IMR-90 (cell line): ENCODE data around the gene TOR3A. TPM values are rescaled to one million over a fixed set of nuclear protein-coding genes. Genes with fewer than 3 reads are reported as not detected.
"Not testable (repeated sequence)": the region's sequence is repeated elsewhere in the genome, so short reads cannot be mapped to it uniquely, and the experiment has no call there.

Source experiments
- ATAC-seq: fragments of 200-7000 bp; cut with Tn5 transposase; 2 replicates; pipeline ENCODE4 v1.9.1; 2020; ENCODE audit warnings: low read depth, mild to moderate bottlenecking, moderate library complexity
- BruUV-seq: library from RNA; stranded (reverse); fragments of 400-500 nt; replicated peaks from 2 replicates; lab custom pipeline; 2021; lab: Mats Ljungman, UMichigan
- CTCF ChIA-PET: fragments of 300-600 bp; formaldehyde crosslinking; extraction: SDS; loops from one replicate; lab custom pipeline; 2021; ENCODE audit warnings: antibody characterized with exemption; lab: Yijun Ruan, JAX
- POLR2A ChIA-PET: fragments of 300-600 bp; sonication (Branson Sonifier 250); formaldehyde crosslinking; loops from one replicate; lab custom pipeline; 2022; ENCODE audit warnings: antibody characterized with exemption; ENCODE audit not compliant: unreplicated experiment; lab: Charles Lee
- DNase-seq: peaks from one replicate; pipeline ENCODE4 v3.0.0; 2013
- H2AFZ ChIP-seq: replicated peaks from 2 replicates; pipeline ENCODE3; 2013; ENCODE audit warnings: low read length, mild to moderate bottlenecking; ENCODE audit not compliant: poor library complexity
- H2AK5ac ChIP-seq: 2 replicates; pipeline ENCODE4 v1.6.1; 2013; ENCODE audit warnings: low read depth, low read length, inconsistent platforms
- H2AK9ac ChIP-seq: replicated peaks from 2 replicates; pipeline ENCODE3; 2013; ENCODE audit warnings: mild to moderate bottlenecking, low read depth, low read length, moderate library complexity; ENCODE audit not compliant: poor library complexity
- H2BK120ac ChIP-seq: 2 replicates; pipeline ENCODE4 v1.6.1; 2013; ENCODE audit warnings: low read depth, low read length, inconsistent platforms
- H2BK15ac ChIP-seq: 3 replicates; pipeline ENCODE4 v1.6.1; 2013; ENCODE audit warnings: low read depth, low read length, inconsistent platforms
- H2BK20ac ChIP-seq: 2 replicates; pipeline ENCODE4 v1.6.1; 2013; ENCODE audit warnings: low read depth, mild to moderate bottlenecking, inconsistent platforms, low read length, moderate library complexity
- H2BK5ac ChIP-seq: 2 replicates; pipeline ENCODE4 v1.6.1; 2013; ENCODE audit warnings: mild to moderate bottlenecking, low read depth, low read length, inconsistent platforms; ENCODE audit not compliant: poor library complexity, severe bottlenecking
- H3K14ac ChIP-seq: replicated peaks from 2 replicates; pipeline ENCODE4 v1.6.1; 2013; ENCODE audit warnings: low read depth, low read length, inconsistent platforms
- H3K18ac ChIP-seq: 2 replicates; pipeline ENCODE4 v1.6.1; 2013; ENCODE audit warnings: low read depth, low read length, control low read depth
- H3K23ac ChIP-seq: 2 replicates; pipeline ENCODE4 v1.6.1; 2013; ENCODE audit warnings: low read depth, low read length, inconsistent platforms
- H3K27ac ChIP-seq: 2 replicates; pipeline ENCODE4 v1.5.1; 2013; ENCODE audit warnings: mild to moderate bottlenecking, control low read depth, low read length; ENCODE audit not compliant: insufficient read depth
- H3K27me3 ChIP-seq: 2 replicates; pipeline ENCODE4 v1.6.1; 2013; ENCODE audit warnings: low read length; ENCODE audit not compliant: control insufficient read depth, insufficient read depth
- H3K36me3 ChIP-seq: 2 replicates; pipeline ENCODE4 v1.6.1; 2013; ENCODE audit warnings: low read length, mixed read lengths; ENCODE audit not compliant: control insufficient read depth, insufficient read depth
- H3K4ac ChIP-seq: 2 replicates; pipeline ENCODE4 v1.6.1; 2013; ENCODE audit warnings: low read depth, low read length, inconsistent platforms
- H3K4me1 ChIP-seq: 2 replicates; pipeline ENCODE4 v1.6.1; 2013; ENCODE audit warnings: low read length, mixed read lengths; ENCODE audit not compliant: control insufficient read depth, insufficient read depth
- H3K4me2 ChIP-seq: 2 replicates; pipeline ENCODE4 v1.6.1; 2013; ENCODE audit warnings: low read depth, mild to moderate bottlenecking, control low read depth, low read length, moderate library complexity
- H3K4me3 ChIP-seq: 2 replicates; pipeline ENCODE4 v1.5.1; 2013; ENCODE audit warnings: low read depth, mild to moderate bottlenecking, control low read depth, low read length, moderate library complexity; ENCODE audit not compliant: insufficient read depth
- H3K56ac ChIP-seq: 2 replicates; pipeline ENCODE4 v1.6.1; 2013; ENCODE audit warnings: low read length, inconsistent platforms; ENCODE audit not compliant: insufficient read depth; ENCODE audit errors: extremely low read depth
- H3K79me1 ChIP-seq, 2 experiments: 2 replicates each; pipeline ENCODE4 v1.6.1; 2013; ENCODE audit warnings: low read length in 2 of 2, inconsistent platforms in 1 of 2, low read depth in 1 of 2
- H3K9ac ChIP-seq: 2 replicates; pipeline ENCODE4 v1.6.1; 2013; ENCODE audit warnings: low read depth, low read length, control low read depth
- H3K9me1 ChIP-seq: 2 replicates; pipeline ENCODE4 v1.6.1; 2013; ENCODE audit warnings: low read length, inconsistent platforms; ENCODE audit not compliant: insufficient read depth
- H3K9me3 ChIP-seq: 2 replicates; pipeline ENCODE4 v1.6.1; 2013; ENCODE audit warnings: low read length; ENCODE audit not compliant: control insufficient read depth, insufficient read depth
- H4K20me1 ChIP-seq: 2 replicates; pipeline ENCODE4 v1.6.1; 2013; ENCODE audit warnings: low read length, inconsistent platforms; ENCODE audit not compliant: insufficient read depth
- H4K5ac ChIP-seq: 2 replicates; pipeline ENCODE4 v1.6.1; 2013; ENCODE audit warnings: mild to moderate bottlenecking, low read depth, low read length, control low read depth
- H4K8ac ChIP-seq, 2 experiments: 2 replicates each; pipeline ENCODE4 v1.6.1; 2013; ENCODE audit warnings: low read depth in 2 of 2, low read length in 2 of 2, control low read depth in 1 of 2, inconsistent platforms in 1 of 2
- H4K91ac ChIP-seq: 2 replicates; pipeline ENCODE4 v1.6.1; 2013; ENCODE audit warnings: low read depth, low read length, inconsistent platforms; ENCODE audit not compliant: insufficient read depth
- WGBS, 2 experiments: methylation state at CpG; one replicate each; pipeline versions ENCODE4 v1.1.5 to v1.1.7; 2013; ENCODE audit warnings: missing lambda C conversion rate in 2 of 2; ENCODE audit not compliant: insufficient read length in 1 of 2; ENCODE audit errors: extremely low coverage in 2 of 2; 5-methylcytosine and 5-hydroxymethylcytosine counted together
- dilution Hi-C: fragments of 300-500 bp; cut with HindIII; formaldehyde crosslinking; loops from one replicate; pipeline ENCODE4 v1.14.3; 2018; ENCODE audit warnings: low sequenced_read_pairs; ENCODE audit not compliant: unreplicated experiment
- in situ Hi-C: fragments of 300-500 bp; cut with MboI; formaldehyde crosslinking; loops from 3 replicates; pipeline ENCODE4 v1.14.3; 2019; ENCODE audit warnings: low sequenced_read_pairs, inconsistent platforms, mixed read lengths
- intact Hi-C: fragments of 100-400 bp; cut with micrococcal nuclease; formaldehyde crosslinking; loops from 2 replicates; pipeline ENCODE4 v1.10.0; 2022
- polyA plus RNA-seq, 3 experiments: library from polyadenylated mRNA; depleted of rRNA; stranded (reverse); fragments of >200 nt; gene quantifications; 2 replicates each; pipeline ENCODE4 v1.2.3, GENCODE V29; 2012; ENCODE audit warnings: low replicate concordance in 1 of 3
- total RNA-seq: library from RNA; depleted of rRNA; stranded (reverse); fragments of >200 nt; gene quantifications from 2 replicates; pipeline ENCODE4 v1.2.3, GENCODE V29; 2012

The TOR3A gene
- total and polyA plus RNA-seq, 2 of the 4 experiments (the other 2 are of a cell fraction) = 16.8 to 22.2 TPM

GRCh38 chr1:179039502-179040174 is 42.2 kb upstream of the TOR3A start:
- H2BK20ac ChIP-seq = not testable (repeated sequence)

GRCh38 chr1:179040175-179040551 is 41.7 kb upstream of the TOR3A start:
- H2AK5ac ChIP-seq, H3K4ac ChIP-seq, ATAC-seq, H3K56ac ChIP-seq, H2BK20ac ChIP-seq, H3K18ac ChIP-seq, H3K9ac ChIP-seq, H4K8ac ChIP-seq, H3K4me2 ChIP-seq, H2BK120ac ChIP-seq, H3K23ac ChIP-seq, H4K5ac ChIP-seq, H3K36me3 ChIP-seq, H2BK15ac ChIP-seq, H4K91ac ChIP-seq, BruUV-seq, intact Hi-C loops, H2AFZ ChIP-seq, H2AK9ac ChIP-seq, CTCF ChIA-PET, H2BK5ac ChIP-seq, H3K14ac ChIP-seq, in situ Hi-C loops, H3K27me3 ChIP-seq, DNase-seq, H3K27ac ChIP-seq, H3K4me3 ChIP-seq, POLR2A ChIA-PET, H3K9me3 ChIP-seq, dilution Hi-C loops: not testable (repeated sequence)
- WGBS, 2 experiments = no CpG with 5 or more reads among the region's 27 CpGs
- Histone ChIP-seq H3K79me1 (peaks cover 40 to 54% of the 10 kb centered on the region in 2 experiments), H4K20me1 (peaks cover 38% of the 10 kb centered on the region), H3K9me1 (peaks cover 20% of the 10 kb centered on the region), H3K4me1 (peaks cover 16% of the 10 kb centered on the region)

More at GRCh38 chr1:179039502-179040174, 42.2 kb upstream of the TOR3A start:
- dilution Hi-C loops, H3K9me3 ChIP-seq, H3K23ac ChIP-seq, CTCF ChIA-PET, ATAC-seq, H3K27me3 ChIP-seq, H3K14ac ChIP-seq, H2BK15ac ChIP-seq, H2BK120ac ChIP-seq, H3K36me3 ChIP-seq, H4K5ac ChIP-seq, H2AK9ac ChIP-seq, H3K18ac ChIP-seq, DNase-seq, H3K4me2 ChIP-seq, H3K4ac ChIP-seq, H2AK5ac ChIP-seq, intact Hi-C loops, H3K9ac ChIP-seq, H2AFZ ChIP-seq, POLR2A ChIA-PET, H3K27ac ChIP-seq, in situ Hi-C loops, H4K8ac ChIP-seq, H2BK5ac ChIP-seq, H3K4me3 ChIP-seq, BruUV-seq, H3K56ac ChIP-seq, H4K91ac ChIP-seq: not testable (repeated sequence)
- WGBS, 2 experiments = 89% methylated on average over 2 of the region's 9 CpGs; no CpG with 5 or more reads in 1 of the 2 experiments
- Histone ChIP-seq H3K4me1 (peaks cover 19% of the 10 kb centered on the region), H3K79me1 (peaks cover 41 to 59% of the 10 kb centered on the region in 2 experiments), H3K9me1 (peaks cover 20% of the 10 kb centered on the region), H4K20me1 (peaks cover 43% of the 10 kb centered on the region)
